ENCODE results near the gene FASTK.

DNA sequence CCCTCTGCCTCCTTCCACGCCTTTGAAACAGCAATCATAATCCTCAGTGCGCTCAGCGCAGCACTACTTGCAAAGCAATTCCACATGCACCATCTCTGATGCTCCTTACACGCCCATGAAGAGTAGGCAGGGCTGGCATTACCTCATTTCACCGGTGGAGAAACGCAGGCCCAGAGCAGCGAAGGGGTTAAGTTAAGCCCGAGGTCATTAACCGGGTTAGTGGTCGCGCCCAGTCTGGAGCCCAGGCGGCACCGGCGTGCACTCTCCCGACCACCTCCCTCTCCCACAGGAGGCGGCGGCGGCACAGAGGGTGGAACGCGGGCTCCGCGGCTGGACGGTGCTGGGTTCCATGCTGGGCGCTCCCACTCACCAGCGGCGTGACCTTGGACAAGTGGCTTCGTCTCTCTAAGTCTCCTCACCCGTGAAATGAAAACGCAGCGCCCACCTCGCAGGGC lies 515 bp downstream of the FASTK start:
- TF ChIP-seq, protein P1, sequence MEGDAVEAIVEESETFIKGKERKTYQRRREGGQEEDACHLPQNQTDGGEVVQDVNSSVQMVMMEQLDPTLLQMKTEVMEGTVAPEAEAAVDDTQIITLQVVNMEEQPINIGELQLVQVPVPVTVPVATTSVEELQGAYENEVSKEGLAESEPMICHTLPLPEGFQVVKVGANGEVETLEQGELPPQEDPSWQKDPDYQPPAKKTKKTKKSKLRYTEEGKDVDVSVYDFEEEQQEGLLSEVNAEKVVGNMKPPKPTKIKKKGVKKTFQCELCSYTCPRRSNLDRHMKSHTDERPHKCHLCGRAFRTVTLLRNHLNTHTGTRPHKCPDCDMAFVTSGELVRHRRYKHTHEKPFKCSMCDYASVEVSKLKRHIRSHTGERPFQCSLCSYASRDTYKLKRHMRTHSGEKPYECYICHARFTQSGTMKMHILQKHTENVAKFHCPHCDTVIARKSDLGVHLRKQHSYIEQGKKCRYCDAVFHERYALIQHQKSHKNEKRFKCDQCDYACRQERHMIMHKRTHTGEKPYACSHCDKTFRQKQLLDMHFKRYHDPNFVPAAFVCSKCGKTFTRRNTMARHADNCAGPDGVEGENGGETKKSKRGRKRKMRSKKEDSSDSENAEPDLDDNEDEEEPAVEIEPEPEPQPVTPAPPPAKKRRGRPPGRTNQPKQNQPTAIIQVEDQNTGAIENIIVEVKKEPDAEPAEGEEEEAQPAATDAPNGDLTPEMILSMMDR (conservative IDR thresholded peaks at IDR 0.05; ENCODE audit: low read length) = no peak
- no peak for TF ChIP-seq EZH2phosphoT487 (IDR thresholded peaks at IDR 0.05; ENCODE audit: borderline replicate concordance)

Measured in Loucy (cell line).